Karpas-422 (cell line): ENCODE measurements around the gene ZNF496. TPM values are rescaled to one million over a fixed set of nuclear protein-coding genes. Genes with fewer than 3 reads are reported as not detected.
"Not testable (repeated sequence)": the region's sequence is repeated elsewhere in the genome, so short reads cannot be mapped to it uniquely, and the experiment has no call there.

ENCODE experiments used
- DNase-seq: peaks from one replicate; pipeline ENCODE4 v3.0.0-alpha.2; 2015
- H2AFZ ChIP-seq: fragments of 200-600 bp; sonication (generic); 2 replicates; pipeline ENCODE4 v1.6.1; 2014; ENCODE audit warnings: antibody characterized with exemption, low read length, mixed read lengths
- H3K27ac ChIP-seq: fragments of 200-600 bp; sonication (generic); 2 replicates; pipeline ENCODE4 v1.5.1; 2014; ENCODE audit warnings: mild to moderate bottlenecking, low read length, moderate library complexity
- H3K27me3 ChIP-seq: fragments of 200-600 bp; sonication (generic); 2 replicates; pipeline ENCODE4 v1.6.1; 2014; ENCODE audit warnings: low read length, mixed read lengths
- H3K36me3 ChIP-seq: fragments of 200-600 bp; sonication (generic); 2 replicates; pipeline ENCODE4 v1.6.1; 2014; ENCODE audit warnings: low read length, mixed read lengths; ENCODE audit not compliant: insufficient read depth
- H3K4me1 ChIP-seq: fragments of 200-600 bp; sonication (generic); 2 replicates; pipeline ENCODE4 v1.6.1; 2014; ENCODE audit warnings: mild to moderate bottlenecking, low read length, mixed read lengths
- H3K4me2 ChIP-seq: fragments of 200-600 bp; sonication (generic); 2 replicates; pipeline ENCODE4 v1.6.1; 2014; ENCODE audit warnings: low read length, low read depth, mild to moderate bottlenecking; ENCODE audit not compliant: poor library complexity, severe bottlenecking
- H3K4me3 ChIP-seq: fragments of 200-600 bp; sonication (generic); 2 replicates; pipeline ENCODE4 v1.5.1; 2014; ENCODE audit warnings: mild to moderate bottlenecking, antibody characterized with exemption, low read length, mixed read lengths
- H3K79me2 ChIP-seq: fragments of 200-600 bp; sonication (generic); 2 replicates; pipeline ENCODE4 v1.6.1; 2014; ENCODE audit warnings: mild to moderate bottlenecking, low read length, mixed read lengths
- H3K9ac ChIP-seq: fragments of 200-600 bp; sonication (generic); 2 replicates; pipeline ENCODE4 v1.6.0; 2014; ENCODE audit warnings: low read length
- H3K9me2 ChIP-seq: fragments of 200-600 bp; sonication (generic), shearing (Covaris generic); replicated peaks from 2 replicates; pipeline ENCODE4 v1.6.0; 2014; ENCODE audit warnings: mild to moderate bottlenecking, low read length, moderate library complexity; ENCODE audit not compliant: insufficient read depth
- H3K9me3 ChIP-seq: fragments of 300-700, 200-600 bp; sonication (generic); 2 replicates; pipeline ENCODE4 v1.6.1; 2014; ENCODE audit warnings: low read length, mixed read lengths
- H4K20me1 ChIP-seq: fragments of 200-600 bp; sonication (generic); 2 replicates; pipeline ENCODE4 v1.6.1; 2014; ENCODE audit warnings: mild to moderate bottlenecking, antibody characterized with exemption, low read length, low read depth; ENCODE audit not compliant: insufficient read depth
- total RNA-seq: library from RNA; depleted of rRNA; stranded (reverse); fragments of >200 nt; shearing (Covaris generic); gene quantifications from 2 replicates; pipeline ENCODE4 v1.2.3, GENCODE V29; 2014; ENCODE audit warnings: low replicate concordance

Gene ZNF496
- total RNA-seq, 1 experiment from 2014 or later: 28.6 TPM

- H3K9me3 ChIP-seq: no peaks in the 10 kb centered on the region
- no peak for DNase-seq
- H3K9me2 ChIP-seq: no peaks in the 10 kb centered on the region
- H4K20me1 ChIP-seq: no peaks in the 10 kb centered on the region
- H3K27ac ChIP-seq: no peak overlapping the region
- H3K4me2 ChIP-seq: no peak overlapping the region
- no peaks in the 10 kb centered on the region for H3K27me3 ChIP-seq
- H3K9ac ChIP-seq: no peak overlapping the region
- no peak overlapping the region for H2AFZ ChIP-seq
- no peak overlapping the region for H3K4me3 ChIP-seq
- no peaks in the 10 kb centered on the region for H3K4me1 ChIP-seq
- no peaks in the 10 kb centered on the region for H3K36me3 ChIP-seq
- H3K79me2 ChIP-seq: no peaks in the 10 kb centered on the region
Observed at GRCh38 chr1:247370786-247371732, 39.4 kb upstream of the ZNF496 start.

DNA sequence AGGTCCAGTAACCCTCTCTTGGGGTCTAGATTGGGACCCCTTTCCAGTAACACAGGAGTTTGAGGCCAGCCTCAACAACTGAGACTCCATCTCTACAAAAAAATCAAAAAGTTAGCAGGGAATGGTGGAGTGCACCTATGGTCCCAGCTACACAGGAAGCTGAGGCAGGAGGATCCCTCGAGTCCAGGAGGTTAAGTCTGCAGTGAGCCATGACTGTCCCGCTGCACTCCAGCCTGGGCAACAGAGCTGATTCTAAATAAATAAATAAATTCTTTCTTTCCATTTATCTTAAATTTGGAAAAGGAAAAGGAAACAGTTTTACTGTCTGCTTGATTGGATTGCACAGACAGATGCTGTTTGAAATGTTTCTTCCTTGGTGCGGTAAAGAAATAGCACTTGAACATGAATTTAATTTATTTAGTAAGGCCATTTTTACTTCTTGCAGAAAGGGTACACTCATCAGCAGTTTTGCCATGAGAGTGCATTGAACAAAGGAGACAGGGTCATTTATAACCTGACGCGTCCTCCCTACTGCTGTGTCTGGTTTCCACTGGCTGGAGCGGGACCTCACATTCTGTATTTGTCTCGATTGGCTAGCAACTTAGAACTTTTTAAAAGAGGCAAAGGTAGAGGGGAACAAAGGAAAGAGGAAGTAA, 37.0 kb upstream of the ZNF496 start:
- no peaks in the 10 kb centered on the region for H3K79me2 ChIP-seq
- no peaks in the 10 kb centered on the region for H3K27me3 ChIP-seq
- no peak overlapping the region for H2AFZ ChIP-seq
- no peak overlapping the region for H3K27ac ChIP-seq
- H3K9me2 ChIP-seq: no peaks in the 10 kb centered on the region
- H3K9me3 ChIP-seq: no peaks in the 10 kb centered on the region
- no peaks in the 10 kb centered on the region for H4K20me1 ChIP-seq
- H3K4me1 ChIP-seq: no peaks in the 10 kb centered on the region
- no peak overlapping the region for H3K9ac ChIP-seq
- no peaks in the 10 kb centered on the region for H3K36me3 ChIP-seq
- no peak for DNase-seq
- H3K4me2 ChIP-seq: no peak overlapping the region
- no peak overlapping the region for H3K4me3 ChIP-seq

DNA sequence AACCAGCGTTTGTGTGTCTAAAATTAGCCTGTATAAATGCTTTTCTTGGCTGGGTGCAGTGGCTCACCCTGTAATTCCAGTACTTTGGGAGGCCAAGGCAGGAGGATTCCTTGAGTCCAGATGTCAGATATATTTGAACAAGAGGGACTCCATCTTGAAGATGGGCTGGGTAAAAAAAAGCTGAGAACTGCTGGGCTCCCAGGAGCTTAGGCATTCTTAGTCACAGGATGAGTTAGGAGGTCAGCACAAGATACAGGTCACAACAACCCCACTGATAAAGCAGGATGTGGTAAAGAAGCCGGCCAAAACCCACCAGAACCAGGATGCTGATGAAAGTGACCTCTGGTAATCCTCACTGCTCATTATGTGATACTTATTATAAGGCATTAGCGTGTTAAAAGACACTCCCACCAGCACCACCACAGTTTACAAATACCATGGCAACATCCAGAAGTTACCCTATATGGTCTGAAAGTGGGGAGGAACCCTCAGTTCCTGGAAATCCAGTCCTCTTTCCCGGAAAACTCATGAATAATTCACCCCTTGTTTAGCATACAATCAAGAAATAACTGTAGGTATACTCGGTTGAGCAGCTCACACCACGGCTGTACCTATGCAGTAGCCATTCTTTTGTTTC, 36.2 kb upstream of the ZNF496 start:
- DNase-seq: no peak
- no peak overlapping the region for H3K4me3 ChIP-seq
- no peak overlapping the region for H2AFZ ChIP-seq
- H3K79me2 ChIP-seq: no peaks in the 10 kb centered on the region
- H4K20me1 ChIP-seq: no peaks in the 10 kb centered on the region
- H3K4me2 ChIP-seq: no peak overlapping the region
- H3K9ac ChIP-seq: no peak overlapping the region
- H3K4me1 ChIP-seq: no peaks in the 10 kb centered on the region
- H3K36me3 ChIP-seq: no peaks in the 10 kb centered on the region
- no peaks in the 10 kb centered on the region for H3K27me3 ChIP-seq
- H3K9me2 ChIP-seq: no peaks in the 10 kb centered on the region
- no peak overlapping the region for H3K27ac ChIP-seq
- H3K9me3 ChIP-seq: no peaks in the 10 kb centered on the region

GRCh38 chr1:247366926-247367645, 35.4 kb upstream of the ZNF496 start:
- H3K9ac ChIP-seq: no peak overlapping the region
- no peak overlapping the region for H2AFZ ChIP-seq
- no peaks in the 10 kb centered on the region for H3K4me1 ChIP-seq

DNA sequence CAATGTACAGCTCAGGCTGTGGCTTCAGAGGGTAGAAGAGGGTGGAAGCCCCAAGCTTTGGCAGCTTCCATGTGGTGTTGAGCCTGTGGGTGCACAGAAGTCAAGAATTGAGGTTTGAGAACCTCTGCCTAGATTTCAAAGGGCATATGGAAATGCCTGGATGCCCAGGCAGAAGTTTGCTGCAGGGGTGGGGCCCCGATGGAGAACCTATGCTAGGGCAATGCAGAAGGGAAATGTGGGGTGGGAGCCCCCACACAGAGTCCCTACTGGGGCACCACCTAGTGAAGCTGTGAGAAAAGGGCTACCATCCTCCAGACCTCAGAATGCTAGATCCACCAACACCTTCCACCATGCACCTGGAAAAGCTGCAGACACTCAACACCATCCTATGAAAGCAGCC, 34.7 kb upstream of the ZNF496 start:
- H3K4me2 ChIP-seq, H3K9ac ChIP-seq, H3K9me3 ChIP-seq, H3K4me3 ChIP-seq, H3K27ac ChIP-seq, H3K79me2 ChIP-seq, H3K9me2 ChIP-seq, H3K27me3 ChIP-seq, DNase-seq, H4K20me1 ChIP-seq, H2AFZ ChIP-seq, H3K4me1 ChIP-seq, H3K36me3 ChIP-seq: not testable (repeated sequence)

More at GRCh38 chr1:247366926-247367645, 35.4 kb upstream of the ZNF496 start:
- H4K20me1 ChIP-seq: no peaks in the 10 kb centered on the region
- no peaks in the 10 kb centered on the region for H3K27me3 ChIP-seq
- DNase-seq: no peak
- H3K9me2 ChIP-seq: no peaks in the 10 kb centered on the region
- H3K4me2 ChIP-seq: no peak overlapping the region
- H3K4me3 ChIP-seq: no peak overlapping the region
- no peaks in the 10 kb centered on the region for H3K79me2 ChIP-seq
- no peak overlapping the region for H3K27ac ChIP-seq
- H3K9me3 ChIP-seq: no peaks in the 10 kb centered on the region
- no peaks in the 10 kb centered on the region for H3K36me3 ChIP-seq

- H3K9ac ChIP-seq: no peak overlapping the region
- no peak overlapping the region for H3K4me3 ChIP-seq
- H3K9me3 ChIP-seq: no peaks in the 10 kb centered on the region
- H2AFZ ChIP-seq: no peak overlapping the region
- H3K4me2 ChIP-seq: no peak overlapping the region
- no peaks in the 10 kb centered on the region for H3K36me3 ChIP-seq
- DNase-seq: no peak
- H3K4me1 ChIP-seq: no peaks in the 10 kb centered on the region
- H4K20me1 ChIP-seq: no peaks in the 10 kb centered on the region
- no peaks in the 10 kb centered on the region for H3K79me2 ChIP-seq
- no peaks in the 10 kb centered on the region for H3K9me2 ChIP-seq
- no peak overlapping the region for H3K27ac ChIP-seq
- no peaks in the 10 kb centered on the region for H3K27me3 ChIP-seq
Observed at GRCh38 chr1:247365023-247365422, 33.4 kb upstream of the ZNF496 start.

- not testable (repeated sequence) for H3K27me3 ChIP-seq, H3K9ac ChIP-seq, H3K4me3 ChIP-seq, H3K79me2 ChIP-seq, H3K4me1 ChIP-seq, H3K4me2 ChIP-seq, H3K27ac ChIP-seq, H3K9me2 ChIP-seq, H3K36me3 ChIP-seq, H4K20me1 ChIP-seq, H2AFZ ChIP-seq, H3K9me3 ChIP-seq, DNase-seq
Observed at GRCh38 chr1:247363000-247363399, 31.3 kb upstream of the ZNF496 start.

DNA sequence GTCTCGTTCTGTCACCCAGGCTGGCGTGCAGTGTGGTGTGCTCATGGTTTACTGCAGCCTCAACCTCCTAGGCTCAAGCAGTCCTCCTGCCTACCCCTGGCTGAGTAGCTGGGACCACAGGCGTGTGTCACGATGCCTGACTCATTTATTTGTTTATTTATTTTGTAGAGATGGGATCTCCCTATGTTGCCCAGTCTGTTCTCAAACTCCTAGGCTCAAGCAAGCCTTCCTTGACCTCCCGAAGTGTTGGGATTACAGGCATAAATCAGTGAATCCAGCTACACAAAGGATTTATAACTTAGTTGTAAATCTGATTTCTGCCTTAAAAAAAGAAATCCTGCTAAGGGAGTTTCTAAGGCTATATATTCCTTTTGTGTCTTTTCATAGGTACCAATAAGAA, 30.5 kb upstream of the ZNF496 start:
- Histone ChIP-seq H3K4me3 (no peak overlapping the region), H3K79me2 (no peaks in the 10 kb centered on the region), H3K36me3 (no peaks in the 10 kb centered on the region), H3K27ac (no peak overlapping the region), H3K4me2 (no peak overlapping the region), H3K9me2 (no peaks in the 10 kb centered on the region), H4K20me1 (no peaks in the 10 kb centered on the region), H3K4me1 (no peaks in the 10 kb centered on the region), H3K9ac (no peak overlapping the region), H2AFZ (no peak overlapping the region), H3K9me3 (no peaks in the 10 kb centered on the region), H3K27me3 (no peaks in the 10 kb centered on the region)
- no peak for DNase-seq
